ENCODE measurements around the gene RBBP8NL. TPM values are rescaled to one million over a fixed set of nuclear protein-coding genes. Genes with fewer than 3 reads are reported as not detected.

Gene RBBP8NL
- total and polyA plus RNA-seq, 2 donors (not counting 3 experiments of a cell fraction or from before 2014, with no cell fraction given): not detected

DNA sequence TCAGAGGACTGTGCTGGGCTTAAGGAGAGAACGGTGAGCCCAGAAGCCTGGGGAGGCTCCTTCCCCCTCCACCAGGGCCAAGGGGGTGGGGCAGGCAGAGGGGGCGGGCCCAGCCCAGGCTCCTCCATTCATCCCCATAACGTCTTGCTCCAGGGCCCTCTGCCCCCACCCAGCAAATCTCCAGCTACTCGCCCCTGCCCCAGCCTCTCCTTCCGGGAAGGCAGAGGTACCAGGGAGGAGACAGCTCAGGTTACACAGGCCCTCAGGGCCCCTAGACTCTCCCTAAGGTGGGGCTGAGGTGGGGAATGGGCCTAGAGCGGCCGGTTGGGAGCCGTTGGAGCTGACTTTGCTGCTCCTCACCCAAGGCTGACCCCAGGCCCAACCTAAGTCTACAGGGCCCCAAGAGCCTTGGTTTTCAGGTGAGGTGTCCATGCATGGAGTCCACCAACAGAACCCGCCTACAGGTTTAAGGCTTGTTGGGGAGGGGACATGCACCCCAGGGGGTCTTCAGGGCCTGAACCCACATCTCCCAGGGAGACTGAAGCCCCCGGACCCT is 61.4 kb downstream of the RBBP8NL start:
- peak overlapping the region; percentile 41 to 71 (median 60) for H3K4me3 ChIP-seq (replicated peaks in 1 of 3; ENCODE audit: insufficient read depth in 1 of 3, low read depth in 1 of 3, low read length in 3 of 3)
- ChIA-PET POLR2A (no interaction called here), CTCF (interaction anchor here (1.3 to 9.9 kb wide), 6 partner anchors 13 to 65 kb away, joined by 3 to 179 read pairs (median 6); partner anchors contain the start of gene RPS21)
- intact Hi-C loops (cut with micrococcal nuclease): loop anchor here (1.0 kb wide), 1 partner anchor 9 kb away; no protein-coding TSS in a partner anchor
- no peaks in the 10 kb centered on the region for H4K20me1 ChIP-seq (replicated peaks; ENCODE audit: control insufficient read depth, extremely low read depth, insufficient read depth, low read length)
- TF ChIP-seq, protein P1, sequence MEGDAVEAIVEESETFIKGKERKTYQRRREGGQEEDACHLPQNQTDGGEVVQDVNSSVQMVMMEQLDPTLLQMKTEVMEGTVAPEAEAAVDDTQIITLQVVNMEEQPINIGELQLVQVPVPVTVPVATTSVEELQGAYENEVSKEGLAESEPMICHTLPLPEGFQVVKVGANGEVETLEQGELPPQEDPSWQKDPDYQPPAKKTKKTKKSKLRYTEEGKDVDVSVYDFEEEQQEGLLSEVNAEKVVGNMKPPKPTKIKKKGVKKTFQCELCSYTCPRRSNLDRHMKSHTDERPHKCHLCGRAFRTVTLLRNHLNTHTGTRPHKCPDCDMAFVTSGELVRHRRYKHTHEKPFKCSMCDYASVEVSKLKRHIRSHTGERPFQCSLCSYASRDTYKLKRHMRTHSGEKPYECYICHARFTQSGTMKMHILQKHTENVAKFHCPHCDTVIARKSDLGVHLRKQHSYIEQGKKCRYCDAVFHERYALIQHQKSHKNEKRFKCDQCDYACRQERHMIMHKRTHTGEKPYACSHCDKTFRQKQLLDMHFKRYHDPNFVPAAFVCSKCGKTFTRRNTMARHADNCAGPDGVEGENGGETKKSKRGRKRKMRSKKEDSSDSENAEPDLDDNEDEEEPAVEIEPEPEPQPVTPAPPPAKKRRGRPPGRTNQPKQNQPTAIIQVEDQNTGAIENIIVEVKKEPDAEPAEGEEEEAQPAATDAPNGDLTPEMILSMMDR (IDR thresholded peaks at IDR 0.05; ENCODE audit: extremely low read depth in 1 of 2, insufficient read depth in 1 of 2, low read depth in 1 of 2, low read length in 2 of 2): no peak
- TF ChIP-seq, protein P2, sequence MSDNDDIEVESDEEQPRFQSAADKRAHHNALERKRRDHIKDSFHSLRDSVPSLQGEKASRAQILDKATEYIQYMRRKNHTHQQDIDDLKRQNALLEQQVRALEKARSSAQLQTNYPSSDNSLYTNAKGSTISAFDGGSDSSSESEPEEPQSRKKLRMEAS (IDR thresholded peaks at IDR 0.05; ENCODE audit: insufficient read depth, insufficient read length): no peak
- TF ChIP-seq GATA2 (IDR thresholded peaks at IDR 0.05; ENCODE audit: insufficient read depth, insufficient read length, low read depth, low read length) (no peak), MYC (IDR thresholded peaks at IDR 0.05; ENCODE audit: low read depth, low read length) (no peak), POLR2AphosphoS5 (IDR thresholded peaks at IDR 0.05; ENCODE audit: insufficient read depth, low read depth, low read length) (no peak), FOS (IDR thresholded peaks at IDR 0.05; ENCODE audit: borderline replicate concordance, insufficient read depth, low read length) (no peak), EZH2 (IDR thresholded peaks at IDR 0.05; ENCODE audit: borderline replicate concordance, low read depth, low read length, severe bottlenecking) (no peak), POLR2A (IDR thresholded peaks at IDR 0.05; ENCODE audit: low read depth, low read length) (no peak), JUN (IDR thresholded peaks at IDR 0.05; ENCODE audit: borderline replicate concordance, insufficient read depth, insufficient read length, low read depth) (no peak)
- peak; percentile 12 for FAIRE-seq
- H2AFZ ChIP-seq (ENCODE audit: low read depth, low read length): no peak overlapping the region
- H3K27ac ChIP-seq (ENCODE audit: insufficient read depth, low read depth, low read length): peak overlapping the region; percentile 85
- dilution Hi-C loops (cut with MboI; ENCODE audit: extremely low pct_ligation_motif_present, low sequenced_read_pairs): no loop called here
- H3K9me3 ChIP-seq (replicated peaks; ENCODE audit: control insufficient read depth, insufficient read depth, low read length): no peaks in the 10 kb centered on the region
- peak overlapping the region; percentile 48 for H3K4me2 ChIP-seq (ENCODE audit: insufficient read depth, low read length)
- H3K36me3 ChIP-seq (ENCODE audit: control insufficient read depth in 2 of 2, extremely low read depth in 1 of 2, insufficient read depth in 2 of 2, low read length in 2 of 2): no peaks in the 10 kb centered on the region
- peaks cover 52% of the 10 kb centered on the region for H3K4me1 ChIP-seq (ENCODE audit: control insufficient read depth, extremely low read depth, insufficient read depth, low read length)
- peaks cover 54% of the 10 kb centered on the region for H3K79me2 ChIP-seq (ENCODE audit: control insufficient read depth, insufficient read depth, low read length)
- DNase-seq (ENCODE audit: low read depth, low spot score): no peak
- H3K27me3 ChIP-seq (ENCODE audit: control insufficient read depth in 2 of 2, insufficient read depth in 2 of 2, low read length in 2 of 2): no peaks in the 10 kb centered on the region
- no TSS peak for BruUV-seq (replicated peaks)
- H3K9me1 ChIP-seq (replicated peaks; ENCODE audit: control insufficient read depth, extremely low read depth, insufficient read depth, low read length): no peaks in the 10 kb centered on the region
- H3K9ac ChIP-seq (replicated peaks; ENCODE audit: extremely low read depth, insufficient read depth, low read length): peak overlapping the region; percentile 71
